Jurkat, Clone E6-1 (cell line): ENCODE results near the gene P2RY1.

Experiments
- DNase-seq: peaks from one replicate; pipeline ENCODE4 v3.0.0-alpha.2; 2011; ENCODE audit warnings: low read depth, low spot score
- H3K4me3 ChIP-seq: 2 replicates; pipeline ENCODE4 v1.5.1; 2011; ENCODE audit warnings: mild to moderate bottlenecking, low read length, control low read depth, moderate library complexity

Gene P2RY1

GRCh38 chr3:152879130-152879789 lies 44.3 kb downstream of the P2RY1 start:
- H3K4me3 ChIP-seq = no peak overlapping the region
- no peak for DNase-seq

DNA sequence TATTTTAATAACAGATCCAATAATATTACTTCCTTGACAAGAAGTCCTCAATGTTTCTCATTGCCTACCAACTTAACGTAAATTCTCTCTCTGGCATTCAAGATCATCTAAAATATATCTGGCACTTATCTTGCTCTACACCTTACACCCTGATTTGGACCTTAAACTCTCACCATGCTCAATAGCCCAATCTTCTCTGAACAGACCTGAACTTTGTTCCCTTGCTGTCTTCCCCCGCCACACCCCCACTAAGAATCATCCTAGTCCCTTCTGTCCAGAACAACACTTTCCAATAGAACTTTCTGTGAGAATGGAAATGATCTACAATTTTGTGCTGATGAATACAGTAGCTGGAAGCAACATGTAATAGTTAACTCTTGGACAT lies 44.9 kb downstream of the P2RY1 start:
- H3K4me3 ChIP-seq = no peak overlapping the region
- no peak for DNase-seq

DNA sequence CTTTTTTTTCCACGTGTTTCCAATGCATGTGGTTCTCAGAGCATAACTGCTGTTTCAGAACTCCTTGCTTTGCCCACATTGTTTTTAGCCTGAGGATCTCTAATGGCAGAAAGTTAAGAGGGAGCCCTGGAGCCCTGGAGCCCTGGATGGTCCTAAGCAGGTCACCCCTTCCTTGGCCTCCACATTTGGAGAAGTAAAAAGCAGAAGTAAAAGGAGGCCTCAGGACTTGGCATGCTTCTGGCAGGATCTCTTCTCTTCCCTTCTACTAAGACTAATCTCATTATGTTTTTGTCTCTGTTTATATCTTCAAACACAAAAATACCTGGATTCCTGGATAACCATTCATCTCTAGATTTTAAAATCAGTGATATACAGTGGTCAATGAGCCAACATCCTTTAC lies 50.1 kb downstream of the P2RY1 start:
- H3K4me3 ChIP-seq = no peak overlapping the region
- DNase-seq = no peak
